ENCODE results near the gene TRMT5.

TRMT5 gene, protein sequence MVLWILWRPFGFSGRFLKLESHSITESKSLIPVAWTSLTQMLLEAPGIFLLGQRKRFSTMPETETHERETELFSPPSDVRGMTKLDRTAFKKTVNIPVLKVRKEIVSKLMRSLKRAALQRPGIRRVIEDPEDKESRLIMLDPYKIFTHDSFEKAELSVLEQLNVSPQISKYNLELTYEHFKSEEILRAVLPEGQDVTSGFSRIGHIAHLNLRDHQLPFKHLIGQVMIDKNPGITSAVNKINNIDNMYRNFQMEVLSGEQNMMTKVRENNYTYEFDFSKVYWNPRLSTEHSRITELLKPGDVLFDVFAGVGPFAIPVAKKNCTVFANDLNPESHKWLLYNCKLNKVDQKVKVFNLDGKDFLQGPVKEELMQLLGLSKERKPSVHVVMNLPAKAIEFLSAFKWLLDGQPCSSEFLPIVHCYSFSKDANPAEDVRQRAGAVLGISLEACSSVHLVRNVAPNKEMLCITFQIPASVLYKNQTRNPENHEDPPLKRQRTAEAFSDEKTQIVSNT

DNA sequence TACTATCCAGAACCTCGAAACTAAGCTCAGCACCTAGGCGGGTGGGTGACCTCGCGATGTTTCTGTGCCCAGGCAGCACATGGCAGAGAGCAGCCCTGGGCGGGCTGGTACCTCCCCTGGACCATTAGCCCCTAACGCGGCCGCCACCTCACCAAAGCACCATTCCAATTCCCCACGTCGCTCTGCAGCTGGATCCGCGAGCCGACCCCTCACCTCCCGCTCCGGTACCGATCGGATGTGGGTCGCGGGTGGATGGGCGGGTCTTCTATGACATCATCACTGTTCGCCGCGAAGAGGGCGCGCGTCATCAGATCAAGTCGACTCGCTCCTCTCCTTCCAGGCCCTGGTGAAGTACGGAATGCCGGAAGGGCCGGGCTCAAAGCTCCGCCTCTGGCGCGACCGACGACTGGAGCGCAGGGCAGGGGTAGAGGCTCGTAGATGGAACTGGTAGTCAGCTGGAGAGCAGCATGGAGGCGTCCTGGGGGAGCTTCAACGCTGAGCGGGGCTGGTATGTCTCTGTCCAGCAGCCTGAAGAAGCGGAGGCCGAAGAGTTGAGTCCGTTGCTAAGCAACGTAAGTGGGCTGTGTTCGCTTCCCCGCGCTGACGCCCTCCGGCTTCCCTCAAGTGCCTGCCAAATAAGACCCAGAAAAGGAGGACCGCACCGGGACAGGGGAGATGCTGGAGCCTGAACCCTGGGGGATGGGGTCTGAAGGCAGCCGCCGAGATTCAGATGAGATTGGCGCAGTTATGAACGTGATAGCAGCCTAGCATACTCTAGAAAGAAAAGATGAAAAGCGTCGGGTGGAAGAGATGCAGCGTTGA, at the start of gene TRMT5, which contains the start of gene SLC38A6:
Gene TRMT5 (minus strand): TSS at position 269 of the 822 bp plus-strand sequence. CDS start 106 bp downstream, at position 163.
Gene SLC38A6 (plus strand): TSS at position 435 of the 822 bp plus-strand sequence. CDS start 33 bp downstream, at position 468.
- peak; percentile 94 for DNase-seq

DNA sequence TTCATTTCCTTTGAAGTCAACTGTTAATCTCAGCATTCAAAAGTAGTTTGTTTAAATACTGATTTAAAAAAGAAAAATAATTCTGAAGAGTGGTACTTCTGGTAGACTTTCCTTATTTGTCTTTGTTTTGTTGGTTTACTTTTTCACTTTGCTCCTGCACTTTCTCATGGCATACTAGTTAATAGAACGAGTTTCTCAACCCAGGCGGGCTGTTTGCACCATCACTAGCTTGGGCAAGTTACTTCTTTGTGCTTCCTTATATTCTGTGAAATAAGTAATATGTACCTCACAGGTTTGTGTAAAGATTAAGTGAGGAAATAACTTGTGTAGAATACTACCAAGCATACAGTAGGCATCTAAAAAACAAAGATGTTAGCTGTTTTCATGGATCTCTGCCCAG, 45.6 kb upstream of the TRMT5 start:
- no peak for DNase-seq

DNA sequence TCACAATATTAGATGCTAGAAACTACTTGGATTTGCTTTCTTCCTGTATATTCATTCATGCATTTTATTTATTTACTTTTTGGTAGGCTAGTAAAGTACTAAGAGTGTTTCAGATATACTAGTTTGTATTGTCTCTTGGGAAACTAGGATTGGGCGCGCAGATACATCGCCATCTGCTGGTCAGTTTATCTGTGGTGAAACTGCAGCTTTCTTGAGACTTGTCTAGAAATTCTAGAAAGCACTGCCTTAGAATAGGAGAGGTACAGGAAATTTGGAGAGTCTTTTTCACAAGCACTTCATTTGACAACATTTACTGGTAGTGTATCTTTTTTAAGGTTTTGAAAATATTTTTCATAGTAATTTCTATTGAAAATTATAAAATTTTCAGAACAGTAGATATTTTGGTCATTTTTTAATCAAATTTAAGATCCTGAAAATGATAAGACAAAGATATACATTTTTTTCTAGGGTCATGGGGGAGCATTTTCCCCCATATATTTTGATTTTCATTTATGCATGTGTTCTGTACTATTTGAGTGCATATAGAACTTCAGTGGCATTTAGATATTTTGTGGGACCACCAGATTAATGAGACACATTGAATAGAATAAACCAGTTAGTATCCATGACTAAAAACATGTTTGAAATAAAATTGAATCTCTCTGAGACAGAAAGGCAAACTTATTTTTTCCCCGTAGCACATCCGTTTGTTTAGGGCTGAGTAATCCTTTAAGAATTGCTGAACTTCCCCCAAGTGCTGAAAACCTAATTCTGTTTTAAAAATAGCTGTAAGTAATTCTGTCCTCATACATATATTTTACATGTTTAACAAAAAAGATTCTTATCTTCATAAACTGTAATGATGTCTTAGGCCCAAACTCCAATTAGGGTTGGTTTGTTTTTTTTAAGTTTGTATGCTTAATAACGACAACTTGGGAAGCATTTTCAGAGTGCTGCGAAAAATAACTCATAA, 44.7 kb upstream of the TRMT5 start:
- peak; percentile 69 for DNase-seq

DNA sequence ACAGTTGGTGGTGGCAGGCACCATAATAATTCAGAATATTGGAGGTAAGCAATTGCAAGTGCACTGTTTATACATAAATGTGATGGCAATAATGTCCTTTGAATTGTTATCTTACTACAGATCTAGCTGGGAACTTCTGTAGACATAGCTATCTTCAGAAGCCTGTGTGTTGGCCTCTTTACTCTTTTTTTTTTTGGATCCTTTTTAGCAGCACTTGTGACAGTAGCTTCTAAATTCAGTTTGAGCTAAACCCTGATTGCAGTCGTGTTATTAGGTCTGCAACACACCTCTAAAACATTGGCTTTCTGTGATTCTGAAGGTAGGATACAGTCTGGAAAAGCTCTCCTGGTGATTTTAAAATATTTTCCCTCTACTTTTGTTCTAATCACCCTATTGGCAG, 38.7 kb upstream of the TRMT5 start:
- no peak for DNase-seq

DNA sequence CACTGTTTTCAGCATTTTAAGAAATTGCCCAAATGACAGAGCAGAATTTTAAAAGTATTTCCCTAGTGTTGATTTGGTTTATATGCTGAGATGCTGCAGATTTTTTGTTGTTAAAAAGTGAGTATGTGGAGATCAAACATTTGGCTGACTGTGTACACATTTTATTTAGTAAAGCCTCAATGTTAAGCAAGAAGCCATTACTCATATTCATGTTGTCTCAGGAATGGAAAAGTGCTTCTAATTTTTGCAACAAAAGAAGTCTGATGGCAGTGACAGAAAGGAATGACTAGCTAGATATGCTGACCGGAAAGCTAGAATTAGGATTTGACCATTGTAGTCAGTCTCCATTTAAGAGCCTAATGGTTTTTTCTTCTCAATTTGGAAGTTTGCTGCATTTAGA, 22.7 kb upstream of the TRMT5 start:
- no peak for DNase-seq

DNA sequence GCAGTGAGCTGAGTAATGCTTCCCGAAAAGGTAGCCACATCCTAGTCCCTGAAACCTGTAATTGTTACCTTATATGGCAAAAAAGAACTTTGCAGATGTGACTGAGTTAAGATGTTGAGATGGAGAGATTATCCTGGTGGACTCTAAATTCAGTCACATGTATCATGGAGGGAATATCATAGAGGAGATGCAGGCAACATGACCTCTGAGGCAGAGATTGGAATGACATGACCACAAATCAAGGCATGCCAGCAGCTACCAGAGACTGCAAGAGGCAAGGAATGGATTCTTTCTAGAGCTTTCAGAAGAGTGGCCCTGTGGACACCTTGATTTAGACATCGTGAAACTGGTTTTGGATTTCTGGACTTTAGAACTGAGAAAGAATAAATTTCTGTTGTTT, 18.7 kb upstream of the TRMT5 start:
- DNase-seq: no peak

DNA sequence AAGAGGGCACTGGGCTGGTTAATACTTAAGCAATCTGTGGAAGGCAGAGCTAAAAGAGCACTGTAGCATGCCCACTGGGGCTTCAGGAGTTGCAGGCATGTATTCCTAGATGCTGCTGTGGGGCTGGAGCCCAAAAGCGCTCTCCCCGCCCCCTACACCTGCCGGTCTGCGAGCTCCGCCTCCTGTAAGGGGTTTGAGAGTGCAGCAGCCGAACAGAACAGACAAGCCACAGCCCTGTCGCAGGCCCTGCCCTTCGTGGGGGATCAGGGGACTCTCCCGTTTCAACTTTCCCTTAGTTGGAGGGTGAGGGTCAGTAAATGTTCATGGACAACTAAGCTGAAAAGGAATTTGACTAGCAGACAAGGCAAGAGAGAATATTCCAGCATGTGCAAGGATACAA, 17.7 kb upstream of the TRMT5 start:
- DNase-seq: no peak

DNA sequence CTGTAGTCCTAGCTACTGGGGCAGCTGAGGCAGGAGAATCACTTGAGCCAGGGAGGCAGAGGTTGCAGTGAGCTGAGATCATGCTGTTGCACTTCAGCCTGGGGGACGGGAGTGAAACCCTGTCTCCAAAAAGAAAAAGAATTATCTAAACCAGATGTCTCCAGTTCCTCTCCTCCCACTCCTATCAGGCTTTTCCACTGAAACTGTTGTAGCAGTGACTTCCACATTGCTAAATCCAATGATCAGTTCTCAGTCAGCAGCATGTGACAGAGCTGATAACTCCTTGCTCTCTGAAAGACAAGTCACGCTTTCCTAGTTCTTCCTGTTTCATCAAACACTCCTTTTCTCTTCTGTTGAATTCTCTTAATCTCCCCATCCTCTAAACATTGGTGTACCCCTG, 8.7 kb upstream of the TRMT5 start:
- DNase-seq: no peak

DNA sequence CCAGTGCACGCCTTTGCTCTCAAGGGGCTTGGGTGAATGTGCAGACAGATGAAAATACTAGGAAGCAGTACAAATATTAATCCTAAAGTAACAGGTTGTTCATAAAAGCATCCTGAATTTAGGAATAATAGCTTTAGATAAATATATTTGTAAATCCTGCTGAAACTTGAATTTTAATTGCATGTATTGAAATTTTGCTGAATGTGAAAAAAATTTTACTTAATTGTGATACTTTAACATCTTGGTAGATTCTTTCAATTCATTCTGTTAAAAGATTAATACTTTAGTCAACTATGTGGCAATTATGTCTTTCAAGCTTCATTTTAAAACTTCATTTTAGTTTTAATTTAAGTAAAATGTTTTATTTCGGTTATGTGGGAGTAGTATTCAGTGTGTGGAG, 5.6 kb upstream of the TRMT5 start:
- DNase-seq: no peak

DNA sequence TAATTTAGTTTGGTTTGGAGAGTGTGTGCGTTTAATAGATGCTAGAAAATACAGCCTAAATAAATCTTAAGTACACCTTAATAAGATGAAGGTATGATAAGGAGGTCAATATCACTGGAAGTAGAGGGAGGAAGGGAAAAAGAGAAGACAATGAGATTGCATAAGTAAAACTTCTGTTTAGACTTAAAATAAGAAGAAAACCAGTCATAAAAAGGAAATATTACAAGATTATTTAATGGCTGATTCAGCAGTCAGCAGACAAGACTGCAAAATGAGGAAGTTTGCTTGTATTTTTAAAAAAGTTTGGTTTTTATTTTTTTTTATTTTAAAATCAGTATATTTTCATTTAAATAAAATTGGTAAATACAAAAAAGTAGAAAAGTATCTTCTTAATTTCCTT, 3.3 kb upstream of the TRMT5 start:
- no peak for DNase-seq

DNA sequence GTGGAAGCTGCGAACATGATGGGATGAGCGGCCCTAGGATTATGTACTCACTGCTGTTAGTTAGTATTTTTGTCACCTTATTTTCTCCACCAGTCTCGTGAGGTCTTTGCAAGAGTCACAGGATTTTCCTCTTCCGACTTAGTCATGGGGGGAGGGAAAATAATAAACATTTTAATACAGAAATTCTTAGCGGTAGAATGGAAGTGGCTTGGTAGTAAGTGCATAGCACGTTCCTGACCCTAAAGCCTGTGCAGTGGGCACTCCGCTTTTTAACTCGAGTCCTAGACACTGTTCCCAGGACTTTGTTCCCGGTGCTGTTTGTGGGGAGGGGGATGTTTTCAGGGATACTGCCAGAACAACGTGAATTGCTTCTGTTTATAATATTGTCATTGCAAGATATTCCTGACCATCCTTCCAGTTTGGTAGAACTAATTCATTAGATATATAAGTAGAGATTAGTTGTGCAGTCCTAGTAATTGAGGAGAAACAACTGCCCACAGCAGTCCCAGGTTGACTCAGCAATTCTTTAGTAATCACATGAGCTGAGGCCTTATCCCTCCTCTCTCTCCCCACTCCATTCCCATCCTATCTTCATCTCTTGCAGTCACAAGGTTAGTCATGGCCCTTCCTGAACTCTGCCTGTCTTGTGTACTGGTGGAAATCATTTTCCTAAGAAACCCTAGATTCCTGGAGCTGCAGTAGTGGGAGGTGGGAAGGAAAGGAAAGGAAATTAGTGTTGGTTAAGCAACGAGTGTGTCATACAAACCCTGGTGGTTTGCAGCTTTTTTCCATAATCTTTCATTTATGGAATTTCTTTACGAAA, 965 bp upstream of the TRMT5 start:
- DNase-seq: peak; percentile 43

DNA sequence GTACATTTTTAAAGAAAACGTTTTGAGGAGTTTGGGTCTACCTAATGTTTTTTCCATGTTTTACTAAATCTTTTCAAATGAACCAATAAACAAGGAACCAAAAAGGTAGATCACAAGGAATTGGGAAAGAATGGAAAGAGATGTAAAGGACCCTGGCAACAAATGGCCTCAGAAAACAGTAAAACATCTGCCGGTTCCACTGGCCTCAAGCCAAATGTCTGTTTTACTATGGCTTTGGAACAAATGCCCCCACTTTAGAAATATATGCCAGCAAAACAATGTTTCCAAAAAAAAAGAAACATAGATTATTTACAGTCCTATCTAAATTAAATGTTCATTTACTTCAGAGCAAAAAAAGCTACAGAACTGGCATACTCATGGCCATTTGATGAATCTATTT, 3.0 kb downstream of the TRMT5 start:
- DNase-seq: peak; percentile 11

DNA sequence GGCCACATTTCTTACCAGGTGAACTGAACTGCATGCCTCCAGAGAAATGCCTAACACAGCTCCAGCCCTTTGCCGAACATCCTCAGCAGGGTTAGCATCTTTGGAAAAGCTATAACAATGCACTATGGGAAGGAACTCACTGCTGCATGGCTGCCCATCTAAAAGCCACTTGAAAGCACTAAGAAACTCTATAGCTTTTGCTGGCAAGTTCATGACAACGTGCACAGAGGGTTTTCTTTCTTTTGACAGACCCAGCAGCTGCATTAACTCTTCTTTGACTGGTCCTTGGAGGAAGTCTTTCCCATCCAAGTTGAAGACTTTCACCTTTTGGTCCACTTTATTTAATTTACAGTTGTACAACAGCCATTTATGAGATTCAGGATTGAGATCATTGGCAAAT, 5.3 kb downstream of the TRMT5 start:
- no peak for DNase-seq

DNA sequence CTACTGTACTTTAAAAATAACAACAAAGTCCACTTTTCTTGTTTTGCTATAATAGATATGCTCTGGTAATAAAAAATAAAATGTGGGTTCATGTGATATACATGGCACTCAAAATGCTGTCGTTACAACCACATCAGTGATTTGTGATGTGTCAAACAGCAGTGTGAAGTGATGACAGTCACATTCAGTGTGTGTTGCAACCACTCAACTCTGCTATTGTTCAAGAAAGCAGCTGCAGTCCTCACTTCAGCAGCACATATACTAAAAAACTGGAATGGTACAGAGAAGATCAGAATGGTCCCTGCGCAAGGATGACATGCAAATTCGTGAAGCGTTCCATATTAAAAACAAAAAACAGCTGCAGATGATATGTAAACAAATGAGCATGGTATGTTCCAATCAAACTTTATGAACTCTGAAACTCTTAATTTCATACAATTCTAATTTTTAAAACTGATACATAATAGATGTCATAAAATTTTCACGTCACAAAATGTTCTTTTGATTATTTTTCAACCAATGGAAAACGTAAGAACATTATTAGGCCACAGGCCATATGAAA, 6.7 kb downstream of the TRMT5 start:
- no peak for DNase-seq

DNA sequence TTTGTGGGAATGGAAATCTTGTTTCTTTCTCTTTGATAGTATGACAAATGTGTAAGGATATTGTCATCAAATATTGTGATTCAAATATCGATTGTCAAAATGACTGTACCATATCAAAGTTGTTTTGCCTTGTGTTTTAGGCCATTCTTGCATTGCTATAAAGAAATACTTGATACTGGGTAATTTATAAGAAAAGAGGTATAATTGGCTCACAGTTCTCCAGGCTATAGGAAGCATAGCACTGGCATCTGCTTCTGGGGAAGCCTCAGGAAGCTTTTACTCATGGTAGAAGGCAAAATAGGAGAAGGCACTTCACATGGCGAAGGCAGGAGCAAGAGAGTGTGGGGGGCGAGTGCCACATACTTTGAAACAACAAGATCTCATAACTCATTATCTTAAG, 7.8 kb downstream of the TRMT5 start:
- no peak for DNase-seq

DNA sequence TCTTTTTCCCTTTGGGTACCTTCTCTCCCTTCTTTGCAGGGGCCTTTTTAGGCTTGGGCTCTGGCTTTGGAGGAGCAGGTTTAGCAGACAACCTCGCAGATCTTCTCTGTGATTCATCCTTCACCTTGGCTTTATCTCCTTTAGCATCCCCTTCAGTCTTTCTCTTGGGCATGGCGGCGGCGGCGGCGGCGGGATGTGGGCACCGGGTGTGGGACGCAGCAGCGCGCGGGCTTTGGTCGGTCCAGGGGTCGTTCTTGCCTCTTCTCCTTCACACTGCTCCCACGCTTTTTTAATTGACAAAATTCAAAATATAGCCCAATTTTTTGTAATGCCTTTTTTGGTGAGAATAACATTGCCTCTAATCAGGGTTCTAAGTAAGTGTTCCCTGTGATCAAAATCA, 8.6 kb downstream of the TRMT5 start:
- DNase-seq: no peak

DNA sequence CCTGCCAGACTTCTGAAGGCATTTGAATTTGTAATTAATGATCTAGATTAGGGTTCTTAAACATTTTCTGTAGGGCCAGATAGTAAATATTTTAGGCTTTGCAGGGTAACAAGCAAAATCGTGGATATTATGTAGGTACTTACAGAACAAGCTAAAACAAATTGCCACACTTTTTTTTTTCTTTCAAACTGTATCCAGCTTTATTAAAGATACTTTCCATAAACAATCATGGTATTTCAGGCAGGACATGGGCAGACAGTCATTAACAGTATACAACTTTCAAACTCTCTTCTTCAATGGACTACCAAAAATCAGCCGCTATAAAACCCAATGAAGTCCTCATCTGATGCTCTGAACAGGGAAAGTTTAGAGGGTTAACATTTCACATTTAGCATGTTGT, 9.6 kb downstream of the TRMT5 start:
- no peak for DNase-seq

DNA sequence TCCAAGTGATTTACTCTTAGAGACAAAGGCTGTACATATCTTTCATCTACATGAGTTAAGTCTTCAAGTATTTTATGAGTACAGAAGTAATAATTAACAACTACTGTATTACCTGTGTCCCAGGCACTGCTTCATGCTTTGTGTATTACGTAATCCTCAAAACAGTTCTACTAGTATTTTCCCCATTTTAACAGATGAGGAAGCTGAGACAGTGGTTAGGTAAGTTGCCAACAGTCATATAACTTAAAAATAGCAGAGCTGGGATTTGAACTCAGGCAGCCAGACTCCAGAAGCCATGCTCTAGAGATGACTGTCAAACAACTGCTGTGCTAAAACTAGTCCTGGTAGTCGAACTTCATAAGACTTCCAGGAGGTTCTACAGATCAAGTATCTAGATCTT, 10.7 kb downstream of the TRMT5 start:
- DNase-seq: no peak

DNA sequence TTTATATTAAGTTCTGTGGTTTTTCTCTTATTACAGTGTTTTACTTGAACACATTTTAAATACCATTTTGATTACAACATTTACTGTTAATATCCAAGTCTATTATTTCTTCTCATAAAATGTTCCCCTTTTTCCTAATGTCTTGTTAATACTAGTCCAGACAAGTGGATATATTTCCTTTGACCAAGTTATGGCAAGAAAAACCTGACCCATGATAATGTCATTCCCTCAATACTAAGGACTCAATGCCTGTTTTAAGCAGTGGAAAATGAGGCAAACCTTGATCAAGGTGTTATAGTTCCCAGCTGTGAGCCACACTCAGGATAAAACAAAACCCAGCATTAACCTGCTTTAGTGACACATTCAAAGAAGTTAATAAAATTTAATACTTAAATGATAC, 12.2 kb downstream of the TRMT5 start:
- DNase-seq: no peak

DNA sequence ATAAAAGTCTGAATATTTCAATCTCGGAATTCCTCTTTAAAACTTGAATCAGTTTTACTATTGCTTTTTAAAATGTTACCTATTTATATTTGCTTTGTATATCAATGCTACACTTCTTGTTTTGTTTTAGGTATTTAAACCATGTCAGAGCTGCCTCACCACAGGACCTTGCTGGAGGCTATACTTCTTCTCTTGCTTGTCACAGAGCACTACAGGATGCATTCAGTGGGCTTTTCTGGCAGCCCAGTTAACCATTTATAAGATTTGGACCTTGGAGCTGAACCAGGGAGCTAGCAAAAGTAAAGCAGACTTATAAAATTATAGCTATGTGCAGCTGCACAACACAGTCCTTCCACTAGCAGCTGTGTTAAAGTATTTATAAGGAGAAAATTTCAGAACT, 12.8 kb downstream of the TRMT5 start:
- no peak for DNase-seq

DNA sequence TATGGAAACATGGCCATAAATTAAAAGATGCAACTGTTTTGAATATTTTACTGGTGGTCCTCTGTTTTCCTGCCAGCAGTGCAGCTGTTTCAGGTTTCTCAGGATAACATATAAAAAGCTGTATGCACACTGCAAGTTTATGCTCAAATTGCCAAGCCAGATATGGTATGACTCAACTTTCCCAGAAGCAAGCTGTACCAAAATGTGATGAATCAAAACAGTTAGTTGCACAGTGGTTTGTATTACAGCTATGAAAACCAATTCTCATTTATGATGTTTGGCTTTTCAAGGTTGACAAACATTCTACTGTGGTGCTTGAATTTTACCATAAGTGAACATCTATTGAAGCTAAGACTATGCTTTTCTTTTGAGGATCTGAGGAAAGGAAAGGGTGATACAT, 15.5 kb downstream of the TRMT5 start:
- DNase-seq: no peak

Measured in DMS53 (cell line).